Osteocyte (in vitro differentiated cells): ENCODE data around the gene C3orf20. TPM values are rescaled to one million over a fixed set of nuclear protein-coding genes. Genes with fewer than 3 reads are reported as not detected.

Experiments
- DNase-seq: peaks from one replicate; pipeline ENCODE4 v3.0.0; 2021; ENCODE audit warnings: mixed read lengths; ENCODE audit not compliant: unreplicated experiment; ENCODE audit errors: extremely low spot score
- H3K27ac Mint-ChIP-seq: one replicate; pipeline ENCODE4 v1.8.0; 2021; ENCODE audit warnings: mild to moderate bottlenecking, mixed read lengths; ENCODE audit not compliant: unreplicated experiment
- H3K27me3 Mint-ChIP-seq: one replicate; pipeline ENCODE4 v1.8.0; 2021; ENCODE audit warnings: mixed read lengths; ENCODE audit not compliant: unreplicated experiment
- H3K36me3 Mint-ChIP-seq: one replicate; pipeline ENCODE4 v1.8.0; 2021; ENCODE audit warnings: mixed read lengths; ENCODE audit not compliant: unreplicated experiment
- H3K4me1 Mint-ChIP-seq: one replicate; pipeline ENCODE4 v1.8.0; 2021; ENCODE audit warnings: mixed read lengths; ENCODE audit not compliant: unreplicated experiment
- H3K4me3 Mint-ChIP-seq: one replicate; pipeline ENCODE4 v1.8.0; 2021; ENCODE audit warnings: mild to moderate bottlenecking, moderate library complexity, mixed read lengths; ENCODE audit not compliant: unreplicated experiment
- H3K9me3 Mint-ChIP-seq: one replicate; pipeline ENCODE4 v1.8.0; 2021; ENCODE audit warnings: mixed read lengths; ENCODE audit not compliant: unreplicated experiment
- total RNA-seq: library from RNA; stranded (reverse); gene quantifications from 2 replicates; pipeline ENCODE4 v1.2.1, GENCODE V29; 2021
- TF ChIP-seq, protein P1 (sequence below): fragments of 200-600 bp; sonication (generic); IDR thresholded peaks from 2 replicates; pipeline ENCODE4 v1.5.0; 2021; ENCODE audit warnings: antibody characterized with exemption, mild to moderate bottlenecking, moderate library complexity

Gene C3orf20
- total RNA-seq, 1 donor from 2014 or later = not detected

- Mint-ChIP-seq H3K36me3 (no peaks in the 10 kb centered on the region), H3K9me3 (no peaks in the 10 kb centered on the region), H3K27me3 (peaks cover 4% of the 10 kb centered on the region), H3K27ac (no peak overlapping the region), H3K4me3 (no peak overlapping the region), H3K4me1 (no peaks in the 10 kb centered on the region)
- DNase-seq = peak; percentile 78
- TF ChIP-seq, protein P1, sequence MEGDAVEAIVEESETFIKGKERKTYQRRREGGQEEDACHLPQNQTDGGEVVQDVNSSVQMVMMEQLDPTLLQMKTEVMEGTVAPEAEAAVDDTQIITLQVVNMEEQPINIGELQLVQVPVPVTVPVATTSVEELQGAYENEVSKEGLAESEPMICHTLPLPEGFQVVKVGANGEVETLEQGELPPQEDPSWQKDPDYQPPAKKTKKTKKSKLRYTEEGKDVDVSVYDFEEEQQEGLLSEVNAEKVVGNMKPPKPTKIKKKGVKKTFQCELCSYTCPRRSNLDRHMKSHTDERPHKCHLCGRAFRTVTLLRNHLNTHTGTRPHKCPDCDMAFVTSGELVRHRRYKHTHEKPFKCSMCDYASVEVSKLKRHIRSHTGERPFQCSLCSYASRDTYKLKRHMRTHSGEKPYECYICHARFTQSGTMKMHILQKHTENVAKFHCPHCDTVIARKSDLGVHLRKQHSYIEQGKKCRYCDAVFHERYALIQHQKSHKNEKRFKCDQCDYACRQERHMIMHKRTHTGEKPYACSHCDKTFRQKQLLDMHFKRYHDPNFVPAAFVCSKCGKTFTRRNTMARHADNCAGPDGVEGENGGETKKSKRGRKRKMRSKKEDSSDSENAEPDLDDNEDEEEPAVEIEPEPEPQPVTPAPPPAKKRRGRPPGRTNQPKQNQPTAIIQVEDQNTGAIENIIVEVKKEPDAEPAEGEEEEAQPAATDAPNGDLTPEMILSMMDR = no peak
Measured at GRCh38 chr3:14703128-14703750, 28.3 kb downstream of the C3orf20 start.

DNA sequence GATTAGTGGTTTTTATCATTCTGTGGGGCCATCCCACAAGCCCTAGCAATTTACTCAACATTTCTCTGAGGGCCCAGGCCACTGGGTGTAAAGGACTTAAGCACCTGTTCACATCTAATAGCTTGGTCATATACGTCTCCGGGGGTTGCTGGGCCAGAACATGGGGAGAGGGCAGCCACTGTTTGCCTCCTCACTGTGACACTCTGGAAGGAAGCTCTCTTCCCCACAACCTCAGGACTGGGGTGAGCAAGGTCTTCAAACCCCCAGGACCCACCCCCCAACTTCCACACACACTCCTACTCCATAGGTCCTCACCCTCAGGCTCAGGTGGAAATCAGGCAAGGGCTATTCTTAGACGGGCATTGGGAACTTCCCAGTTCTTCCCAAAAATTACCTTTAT is 28.9 kb downstream of the C3orf20 start:
- Mint-ChIP-seq H3K4me1 (no peaks in the 10 kb centered on the region), H3K27ac (no peak overlapping the region)

DNA sequence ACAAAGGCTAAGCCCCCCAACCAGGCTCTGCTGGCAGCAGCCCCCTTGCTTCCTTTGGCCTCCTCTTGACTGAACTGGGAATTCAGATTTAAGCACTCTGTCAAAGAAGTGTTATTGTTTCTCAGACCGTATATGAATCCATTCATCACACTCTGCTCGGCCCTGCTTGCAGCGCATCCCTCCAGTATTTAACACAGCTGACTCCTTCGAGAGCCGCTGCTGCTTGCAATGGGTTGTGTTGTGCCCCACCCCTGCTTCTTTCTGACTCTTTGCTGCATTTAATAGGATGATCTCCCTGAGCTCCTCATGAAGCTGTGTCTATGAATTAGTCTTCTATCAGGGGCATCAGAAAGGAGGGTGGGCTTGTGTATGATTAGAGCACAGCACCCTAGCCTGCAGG is 31.2 kb downstream of the C3orf20 start:
- Mint-ChIP-seq H3K9me3 (peaks cover 6% of the 10 kb centered on the region), H3K4me1 (no peaks in the 10 kb centered on the region), H3K36me3 (no peaks in the 10 kb centered on the region), H3K27me3 (peaks cover 17% of the 10 kb centered on the region), H3K27ac (no peak overlapping the region), H3K4me3 (no peak overlapping the region)
- TF ChIP-seq, protein P1 = no peak
- DNase-seq = no peak

More for the DNA sequence above, 28.9 kb downstream of the C3orf20 start:
- Mint-ChIP-seq H3K27me3 (peaks cover 4% of the 10 kb centered on the region), H3K9me3 (no peaks in the 10 kb centered on the region), H3K36me3 (no peaks in the 10 kb centered on the region), H3K4me3 (no peak overlapping the region)
- peak; percentile 25 for DNase-seq
- TF ChIP-seq, protein P1 = no peak

DNA sequence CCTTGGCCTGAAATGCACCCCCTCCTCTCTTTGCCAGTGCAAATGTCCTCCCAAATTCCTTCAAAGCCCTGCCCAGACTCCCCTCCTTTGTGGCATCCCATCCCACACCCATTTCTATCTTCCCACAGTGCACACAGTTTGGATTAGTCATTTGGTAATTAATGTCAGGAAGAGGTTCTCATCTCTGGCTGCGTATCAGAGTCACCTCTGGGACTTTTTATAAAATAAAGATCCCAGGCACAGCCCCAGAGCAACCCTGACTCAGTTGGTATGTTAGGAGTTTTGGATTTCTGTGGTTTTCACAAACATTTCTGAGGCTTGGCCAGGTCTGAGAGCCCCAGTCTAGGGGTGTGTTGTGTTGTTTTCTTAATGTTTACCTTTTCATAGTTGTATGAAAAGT is 41.6 kb downstream of the C3orf20 start:
- Mint-ChIP-seq H3K27ac (no peak overlapping the region), H3K4me3 (no peak overlapping the region), H3K4me1 (no peaks in the 10 kb centered on the region), H3K36me3 (no peaks in the 10 kb centered on the region), H3K27me3 (peaks cover 26% of the 10 kb centered on the region), H3K9me3 (peaks cover 6% of the 10 kb centered on the region)
- TF ChIP-seq, protein P1 = no peak
- no peak for DNase-seq

- Mint-ChIP-seq H3K36me3 (no peaks in the 10 kb centered on the region), H3K27me3 (peaks cover 24% of the 10 kb centered on the region)
Measured at GRCh38 chr3:14717307-14717706, 42.4 kb downstream of the C3orf20 start.

More at GRCh38 chr3:14717307-14717706, 42.4 kb downstream of the C3orf20 start:
- no peak overlapping the region for H3K4me3 Mint-ChIP-seq
- TF ChIP-seq, protein P1 = no peak
- no peak overlapping the region for H3K27ac Mint-ChIP-seq
- no peaks in the 10 kb centered on the region for H3K4me1 Mint-ChIP-seq
- DNase-seq = no peak
- H3K9me3 Mint-ChIP-seq = peaks cover 6% of the 10 kb centered on the region
